HL-60 (cell line): ENCODE measurements around the gene HIPK2.

ENCODE experiments used
- CTCF ChIP-seq: IDR thresholded peaks from one replicate; pipeline ENCODE4 v1.5.1; 2011; ENCODE audit warnings: low read length, control low read depth, inconsistent platforms; ENCODE audit not compliant: insufficient read depth
- TF ChIP-seq, protein P1 (sequence below): IDR thresholded peaks from 2 replicates; pipeline ENCODE4 v1.6.1; 2012; ENCODE audit warnings: low read depth; ENCODE audit not compliant: insufficient replicate concordance

DNA sequence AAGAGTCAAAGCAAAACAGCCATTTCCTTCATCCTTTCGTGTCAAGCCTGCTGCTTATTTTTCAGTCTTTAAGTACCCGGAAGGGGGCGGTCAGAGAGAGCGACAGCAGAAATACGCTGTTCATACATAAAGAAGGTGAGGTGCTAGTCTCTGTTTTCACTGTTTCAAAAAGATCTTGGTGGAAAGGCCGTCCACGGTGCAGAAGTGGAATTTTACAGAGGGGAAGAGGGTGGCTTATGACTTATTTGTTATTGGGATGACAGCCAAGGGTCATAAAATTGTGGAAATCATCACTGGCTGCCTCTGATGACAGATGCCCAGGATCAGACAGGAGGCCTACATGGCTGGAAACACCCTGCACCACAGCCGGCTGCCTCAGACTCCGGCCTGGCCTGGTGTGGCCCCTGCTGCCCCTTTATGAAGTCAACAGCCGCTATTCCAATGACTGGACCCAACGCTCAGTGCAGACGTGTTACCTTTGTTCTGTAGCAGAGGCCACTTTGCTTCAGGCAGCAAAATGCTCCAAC is 57.0 kb downstream of the HIPK2 start:
- no peak for TF ChIP-seq CTCF
- TF ChIP-seq, protein P1, sequence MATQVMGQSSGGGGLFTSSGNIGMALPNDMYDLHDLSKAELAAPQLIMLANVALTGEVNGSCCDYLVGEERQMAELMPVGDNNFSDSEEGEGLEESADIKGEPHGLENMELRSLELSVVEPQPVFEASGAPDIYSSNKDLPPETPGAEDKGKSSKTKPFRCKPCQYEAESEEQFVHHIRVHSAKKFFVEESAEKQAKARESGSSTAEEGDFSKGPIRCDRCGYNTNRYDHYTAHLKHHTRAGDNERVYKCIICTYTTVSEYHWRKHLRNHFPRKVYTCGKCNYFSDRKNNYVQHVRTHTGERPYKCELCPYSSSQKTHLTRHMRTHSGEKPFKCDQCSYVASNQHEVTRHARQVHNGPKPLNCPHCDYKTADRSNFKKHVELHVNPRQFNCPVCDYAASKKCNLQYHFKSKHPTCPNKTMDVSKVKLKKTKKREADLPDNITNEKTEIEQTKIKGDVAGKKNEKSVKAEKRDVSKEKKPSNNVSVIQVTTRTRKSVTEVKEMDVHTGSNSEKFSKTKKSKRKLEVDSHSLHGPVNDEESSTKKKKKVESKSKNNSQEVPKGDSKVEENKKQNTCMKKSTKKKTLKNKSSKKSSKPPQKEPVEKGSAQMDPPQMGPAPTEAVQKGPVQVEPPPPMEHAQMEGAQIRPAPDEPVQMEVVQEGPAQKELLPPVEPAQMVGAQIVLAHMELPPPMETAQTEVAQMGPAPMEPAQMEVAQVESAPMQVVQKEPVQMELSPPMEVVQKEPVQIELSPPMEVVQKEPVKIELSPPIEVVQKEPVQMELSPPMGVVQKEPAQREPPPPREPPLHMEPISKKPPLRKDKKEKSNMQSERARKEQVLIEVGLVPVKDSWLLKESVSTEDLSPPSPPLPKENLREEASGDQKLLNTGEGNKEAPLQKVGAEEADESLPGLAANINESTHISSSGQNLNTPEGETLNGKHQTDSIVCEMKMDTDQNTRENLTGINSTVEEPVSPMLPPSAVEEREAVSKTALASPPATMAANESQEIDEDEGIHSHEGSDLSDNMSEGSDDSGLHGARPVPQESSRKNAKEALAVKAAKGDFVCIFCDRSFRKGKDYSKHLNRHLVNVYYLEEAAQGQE: no peak
